HepG2 (cell line): ENCODE results near the gene AKAP6. TPM values are rescaled to one million over a fixed set of nuclear protein-coding genes. Genes with fewer than 3 reads are reported as not detected.

Experiments
- ATM ChIP-seq: fragments of 450-650 bp; IDR thresholded peaks from 2 replicates; pipeline ENCODE4 v1.7.1; 2017; ENCODE audit warnings: mild to moderate bottlenecking, borderline replicate concordance
- LRRFIP1 ChIP-seq: sonication (generic); formaldehyde crosslinking; conservative IDR thresholded peaks from 2 replicates; pipeline ENCODE4 v1.4.0; 2020; ENCODE audit warnings: missing genetic modification reagents
- MZF1 ChIP-seq: sonication (generic); formaldehyde crosslinking; IDR thresholded peaks from 2 replicates; pipeline ENCODE4 v1.8.1; 2023; ENCODE audit warnings: mild to moderate bottlenecking, missing genetic modification reagents, borderline replicate concordance
- NFE2L2 ChIP-seq: fragments of 150-350 bp; IDR thresholded peaks from 2 replicates; pipeline ENCODE4 v1.6.1; 2014; ENCODE audit warnings: low read length
- NR2F6 ChIP-seq, 2 experiments: IDR thresholded peaks; 2 replicates each; pipeline ENCODE4 v1.6.1; 2016; ENCODE audit warnings: antibody characterized with exemption in 1 of 2, mild to moderate bottlenecking in 1 of 2
- PBX2 ChIP-seq: IDR thresholded peaks from 2 replicates; pipeline ENCODE4 v1.6.1; 2016; ENCODE audit warnings: control low read depth
- SMARCC2 ChIP-seq: fragments of 450-650 bp; IDR thresholded peaks from 2 replicates; pipeline ENCODE4 v1.6.1; 2017; ENCODE audit warnings: antibody characterized with exemption, mild to moderate bottlenecking
- TCF7 ChIP-seq: sonication (generic); IDR thresholded peaks from 2 replicates; pipeline ENCODE4 v1.6.1; 2016; ENCODE audit warnings: antibody characterized with exemption, low read depth
- THAP9 ChIP-seq: sonication (generic); formaldehyde crosslinking; IDR thresholded peaks from 2 replicates; pipeline ENCODE4; 2020; ENCODE audit warnings: missing genetic modification reagents, mild to moderate bottlenecking, borderline replicate concordance
- ZNF232 ChIP-seq: sonication (generic); formaldehyde crosslinking; IDR thresholded peaks from 2 replicates; pipeline ENCODE4 v1.4.0; 2020; ENCODE audit warnings: missing genetic modification reagents, borderline replicate concordance
- ZNF407 ChIP-seq: sonication (generic); formaldehyde crosslinking; IDR thresholded peaks from one replicate; pipeline ENCODE4 v1.5.1; 2020; ENCODE audit warnings: mild to moderate bottlenecking, missing genetic modification reagents; ENCODE audit errors: not compliant biosample characterization
- ZNF441 ChIP-seq: sonication (generic); formaldehyde crosslinking; IDR thresholded peaks from 2 replicates; pipeline ENCODE4 v1.7.0; 2021; ENCODE audit warnings: missing genetic modification reagents, borderline replicate concordance
- ZNF781 ChIP-seq: sonication (generic); formaldehyde crosslinking; IDR thresholded peaks from 2 replicates; pipeline ENCODE4 v1.5.1; 2020; ENCODE audit warnings: borderline replicate concordance, mild to moderate bottlenecking, missing genetic modification reagents; ENCODE audit errors: not compliant biosample characterization
- ZSCAN20 ChIP-seq: sonication (generic); formaldehyde crosslinking; IDR thresholded peaks from 2 replicates; pipeline ENCODE4 v1.4.0; 2020; ENCODE audit warnings: missing genetic modification reagents, mild to moderate bottlenecking, borderline replicate concordance
- polyA plus RNA-seq, 8 experiments: library from polyadenylated mRNA; depleted of rRNA in 3 of 8; stranded (reverse) in 7 of 8; unstranded in 1 of 8; fragments of >200 nt; fragmentation: Illumina TruSeq in 4 of 8; extraction: Trizol in 4 of 8; gene quantifications; 2 replicates each; pipeline versions ENCODE4 v1.2.1 to v1.2.3, GENCODE V29; 2011 to 2016; ENCODE audit warnings: low read depth in 4 of 8, missing spikeins in 1 of 8, mixed read lengths in 1 of 8; ENCODE audit not compliant: insufficient read depth in 1 of 8
- total RNA-seq, 5 experiments: library from RNA; depleted of rRNA; stranded (reverse); fragments of >200 nt; fragmentation: Illumina TruSeq; extraction: Trizol; gene quantifications; 2 replicates each; pipeline ENCODE4 v1.2.3, GENCODE V29; 2016; ENCODE audit warnings: low read depth in 1 of 5

Gene AKAP6
- total and polyA plus RNA-seq, 2 of the 13 experiments (the other 11 are each of a cell fraction or from before 2014, with no cell fraction given), result 1.4 TPM

GRCh38 chr14:32576088-32576795 is 247.1 kb downstream of the AKAP6 start (continued):
- TF ChIP-seq ZNF407 (CRISPR knock-in tag) (no peak), PBX2 (CRISPR knock-in tag) (no peak), TCF7 (no peak), SMARCC2 (no peak), THAP9 (CRISPR knock-in tag) (no peak), MZF1 (CRISPR knock-in tag) (no peak), ZSCAN20 (CRISPR knock-in tag) (no peak), ZNF441 (CRISPR knock-in tag) (no peak), ATM (no peak), LRRFIP1 (CRISPR knock-in tag) (no peak), ZNF781 (CRISPR knock-in tag) (no peak), ZNF232 (CRISPR knock-in tag) (no peak), NR2F6 (IDR thresholded peaks at IDR 0.05) (no peak), NR2F6 (CRISPR knock-in tag; IDR thresholded peaks at IDR 0.05) (no peak), NFE2L2 (peak; percentile 18; the same call in 1 of the 2 replicates)
